HG03558 (cell line): ENCODE measurements around the gene PAQR9.

ENCODE experiments used
- ATAC-seq: cut with Tn5 transposase; IDR thresholded peaks from one replicate; pipeline ENCODE4 v1.9.1; 2021; ENCODE audit warnings: moderate number of reproducible peaks; ENCODE audit not compliant: unreplicated experiment; ENCODE audit errors: extremely low read depth

The PAQR9 gene

DNA sequence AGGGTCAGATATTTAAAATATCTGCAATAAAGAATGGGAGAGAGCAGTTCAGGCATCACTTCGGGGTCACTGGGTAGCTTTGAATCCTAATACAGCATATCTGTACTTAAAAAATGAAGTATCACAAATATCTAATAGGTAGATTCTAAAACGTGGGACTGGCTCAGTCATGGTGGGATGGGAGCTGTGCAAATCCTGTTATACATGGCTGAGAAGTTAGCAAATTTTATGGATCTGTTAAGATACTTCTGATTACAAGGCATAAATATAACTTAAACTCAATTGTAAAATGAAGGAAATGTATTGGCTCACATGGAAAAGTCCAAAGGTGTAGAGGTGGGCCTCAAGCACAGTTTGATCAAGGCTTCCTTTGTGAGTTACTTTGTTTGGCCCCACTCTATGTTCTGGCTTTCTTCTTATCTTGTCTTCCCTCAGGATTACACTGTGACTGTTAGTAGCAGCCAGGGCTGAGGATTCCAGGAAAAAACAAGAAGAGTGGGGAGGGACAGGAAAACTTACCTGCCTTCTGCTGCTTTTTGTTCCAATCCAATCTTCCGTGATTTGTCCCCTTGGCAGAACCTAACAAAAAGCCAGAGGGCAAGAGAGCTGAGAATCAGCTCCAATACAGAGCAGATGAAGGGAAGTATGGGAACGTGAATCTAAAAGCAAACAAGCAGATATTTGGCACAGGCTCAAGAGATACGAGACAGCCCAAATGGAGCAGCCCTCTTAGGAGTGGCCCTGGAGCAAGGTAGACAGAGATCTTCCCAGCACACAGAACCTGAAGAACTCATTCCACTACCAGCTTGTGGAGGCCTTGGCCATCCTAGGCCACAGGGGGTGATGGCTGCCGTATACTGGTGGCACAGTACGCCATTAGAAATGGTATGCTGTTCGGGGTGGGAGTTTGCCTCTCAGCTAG lies 10.9 kb downstream of the PAQR9 start:
- ATAC-seq: no peak

DNA sequence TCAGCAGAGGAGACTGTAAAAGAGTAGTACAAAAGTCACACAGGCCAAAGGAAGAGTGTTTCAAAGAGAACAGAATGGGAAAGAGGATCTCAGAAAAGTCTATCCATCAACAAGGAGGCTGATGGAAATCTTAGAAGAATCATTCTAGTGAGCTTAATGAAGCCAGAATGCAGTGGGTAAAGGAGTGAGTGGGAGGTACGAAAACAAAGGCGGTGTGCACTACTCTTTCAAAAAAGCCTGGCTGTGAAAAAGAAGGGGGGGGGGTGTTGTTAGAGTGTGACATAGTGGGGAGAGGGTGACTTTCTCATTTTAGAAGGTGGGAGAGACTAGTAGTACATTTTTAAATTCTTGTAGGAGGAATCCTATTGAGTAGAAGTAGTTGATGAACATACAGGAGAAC lies 11.7 kb downstream of the PAQR9 start:
- ATAC-seq: no peak

DNA sequence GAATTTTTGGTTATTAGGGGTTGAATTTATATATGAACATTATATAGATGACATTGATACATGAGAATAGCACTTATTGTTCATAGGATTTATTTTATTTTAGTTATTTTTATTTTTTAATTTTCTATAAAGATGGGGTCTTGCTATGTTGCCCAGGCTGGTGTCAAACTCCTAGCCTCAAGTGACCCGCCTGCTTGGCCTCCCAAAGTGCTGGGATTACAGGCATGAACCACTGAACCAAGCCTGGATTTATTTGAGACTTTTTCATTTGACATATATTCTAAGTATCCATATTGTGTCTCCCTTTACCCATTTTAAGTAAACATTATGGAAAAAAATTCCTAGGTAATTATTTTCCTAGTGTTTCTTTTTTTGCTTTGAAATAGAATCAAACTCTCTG lies 12.5 kb downstream of the PAQR9 start:
- ATAC-seq: no peak

DNA sequence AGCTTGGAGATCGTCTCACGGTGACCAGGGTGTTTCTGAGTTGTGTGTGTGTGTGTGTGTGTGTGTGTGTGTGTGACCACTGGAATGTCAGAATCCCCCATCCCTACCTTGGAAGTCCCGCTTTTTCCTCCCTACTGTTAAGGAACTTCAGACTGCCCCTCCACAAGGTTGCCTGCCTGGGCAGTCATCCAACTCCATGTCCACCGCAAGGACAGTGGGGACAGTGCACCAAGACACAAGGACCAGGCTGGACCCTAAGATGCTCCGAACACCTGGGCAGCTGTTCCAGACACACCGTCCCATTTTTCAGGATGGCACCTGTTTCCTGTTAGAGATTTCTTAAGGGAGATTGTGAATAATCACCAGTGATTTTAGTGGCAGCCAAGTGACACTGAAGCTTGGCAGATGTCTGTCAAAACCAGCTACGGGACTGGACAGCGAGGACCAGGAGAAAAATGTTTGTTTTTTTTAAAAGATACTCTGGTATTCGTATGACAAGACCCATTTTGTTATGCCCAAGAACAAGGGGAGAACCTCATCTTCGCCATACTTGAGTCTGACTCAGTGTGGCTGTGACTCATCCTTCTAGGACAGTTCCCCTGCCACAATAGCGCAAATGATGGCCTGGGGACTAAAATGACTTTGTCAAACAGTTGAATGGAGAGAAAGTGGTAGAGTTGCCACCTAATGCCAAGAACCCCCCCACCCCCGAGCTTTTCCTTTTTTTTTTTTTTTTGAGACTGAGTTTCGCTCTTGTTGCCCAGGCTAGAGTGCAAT lies 15.5 kb downstream of the PAQR9 start:
- ATAC-seq: no peak

DNA sequence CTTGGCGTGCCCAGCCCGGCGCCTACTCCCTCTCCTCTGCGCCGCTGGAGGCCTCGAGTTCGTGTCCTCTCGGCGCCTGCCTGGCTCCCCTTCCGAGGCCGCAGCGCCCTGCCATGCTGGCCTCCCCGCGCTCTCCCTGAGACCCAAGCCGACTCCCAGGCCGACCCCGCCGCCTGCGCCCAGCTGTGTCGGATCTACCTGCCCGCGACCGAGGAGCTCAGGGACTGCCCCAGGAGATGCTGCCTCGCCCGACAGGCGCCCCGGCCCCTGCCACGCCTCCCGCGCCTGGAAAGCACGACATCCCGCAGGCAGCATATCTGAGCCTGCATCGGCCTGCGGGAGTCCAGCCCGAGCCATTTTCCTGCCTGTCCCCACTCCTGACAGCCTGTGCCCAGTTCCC lies 16.1 kb downstream of the PAQR9 start:
- no peak for ATAC-seq

DNA sequence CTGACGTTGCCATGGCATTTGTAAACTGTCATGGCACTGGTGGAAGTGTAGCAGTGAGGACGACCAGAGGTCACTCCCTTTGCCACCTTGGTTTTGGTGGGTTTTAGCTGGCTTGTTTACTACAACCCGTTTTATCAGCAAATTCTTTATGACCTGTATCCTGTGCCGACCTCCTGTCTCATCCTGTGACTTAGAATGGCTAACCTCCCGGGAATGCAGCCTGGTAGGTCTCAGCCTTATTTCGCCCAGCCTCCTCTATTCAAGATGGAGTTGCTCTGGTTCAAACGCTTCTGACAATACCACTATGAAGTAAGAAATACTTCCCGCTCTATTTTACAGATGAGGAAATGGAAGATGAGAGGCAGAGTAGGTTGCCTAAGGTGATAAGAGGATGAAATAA lies 16.6 kb downstream of the PAQR9 start:
- ATAC-seq: no peak

DNA sequence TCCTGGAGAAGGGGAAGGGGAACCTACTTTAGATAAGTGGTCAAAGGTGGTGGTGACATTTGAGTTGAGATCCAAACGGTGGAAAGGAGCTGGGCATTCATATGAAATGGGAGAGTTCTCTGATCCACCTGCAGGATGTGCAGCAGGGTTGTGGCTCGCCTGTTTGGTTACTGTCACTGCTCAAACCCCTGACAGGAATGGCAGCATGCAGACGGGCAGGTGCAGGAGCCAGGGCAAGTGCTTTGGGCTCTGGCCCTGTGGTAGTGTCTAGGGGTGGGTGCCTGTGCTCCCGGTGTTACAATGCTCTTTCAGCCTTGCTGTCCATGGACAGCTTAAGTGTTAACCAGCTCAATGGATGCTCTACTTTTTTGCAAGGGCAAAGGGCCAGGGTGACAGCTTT lies 18.5 kb downstream of the PAQR9 start:
- no peak for ATAC-seq

DNA sequence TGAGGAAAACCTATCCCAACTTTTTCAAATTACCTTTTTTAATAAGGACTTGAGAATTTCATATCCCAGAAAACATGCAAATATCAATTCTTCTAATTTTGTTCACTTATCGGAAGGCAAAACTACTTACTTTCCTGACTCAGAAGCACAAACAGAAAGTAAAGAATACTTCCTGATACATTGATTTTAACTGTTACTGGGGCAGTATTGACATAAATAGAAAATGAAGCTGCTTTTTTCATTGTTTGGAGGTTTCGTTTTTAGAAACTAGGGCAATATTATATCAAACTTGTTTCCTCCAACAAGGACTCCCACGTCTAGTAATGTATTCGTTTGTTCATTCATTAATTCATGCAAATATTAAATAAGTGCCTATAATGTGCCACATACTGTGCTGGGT lies 19.1 kb downstream of the PAQR9 start:
- ATAC-seq: peak; percentile 40

DNA sequence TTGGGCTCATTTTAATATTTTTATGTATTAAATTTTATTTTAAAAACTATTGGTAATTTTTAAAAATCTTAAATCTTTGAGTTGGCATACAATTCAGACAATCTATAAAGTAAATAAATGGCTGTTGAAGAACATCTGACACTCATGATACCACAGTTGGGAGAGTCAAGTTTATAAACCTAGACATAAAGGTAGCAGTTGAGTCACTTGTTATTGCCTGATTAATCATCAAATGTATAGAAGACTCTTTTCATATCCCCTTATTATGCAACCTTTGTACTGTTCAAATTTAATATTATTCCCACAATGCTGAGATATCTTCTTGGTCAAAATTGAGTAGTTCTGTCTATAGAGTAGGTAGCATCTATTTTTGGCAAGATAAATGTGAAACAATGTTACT lies 19.6 kb downstream of the PAQR9 start:
- ATAC-seq: no peak

DNA sequence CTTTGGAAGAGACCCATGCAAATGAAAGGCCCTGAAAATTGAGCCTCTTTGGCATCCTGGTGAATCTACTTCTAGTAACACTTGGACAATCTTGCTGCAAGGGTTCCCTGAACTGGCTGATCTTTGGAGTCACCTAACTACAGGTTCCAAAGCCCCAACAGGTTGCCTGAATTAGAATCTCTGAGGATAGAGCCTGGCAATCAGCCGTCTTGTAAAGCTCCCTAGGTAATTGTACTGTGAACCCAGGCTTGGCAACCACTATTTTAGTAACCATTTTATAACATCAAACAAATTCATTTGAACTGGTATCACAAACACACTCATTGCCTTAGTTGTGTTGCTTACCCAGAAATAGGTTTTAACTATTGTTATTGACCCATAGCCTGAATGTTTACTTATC lies 20.1 kb downstream of the PAQR9 start:
- ATAC-seq: no peak

DNA sequence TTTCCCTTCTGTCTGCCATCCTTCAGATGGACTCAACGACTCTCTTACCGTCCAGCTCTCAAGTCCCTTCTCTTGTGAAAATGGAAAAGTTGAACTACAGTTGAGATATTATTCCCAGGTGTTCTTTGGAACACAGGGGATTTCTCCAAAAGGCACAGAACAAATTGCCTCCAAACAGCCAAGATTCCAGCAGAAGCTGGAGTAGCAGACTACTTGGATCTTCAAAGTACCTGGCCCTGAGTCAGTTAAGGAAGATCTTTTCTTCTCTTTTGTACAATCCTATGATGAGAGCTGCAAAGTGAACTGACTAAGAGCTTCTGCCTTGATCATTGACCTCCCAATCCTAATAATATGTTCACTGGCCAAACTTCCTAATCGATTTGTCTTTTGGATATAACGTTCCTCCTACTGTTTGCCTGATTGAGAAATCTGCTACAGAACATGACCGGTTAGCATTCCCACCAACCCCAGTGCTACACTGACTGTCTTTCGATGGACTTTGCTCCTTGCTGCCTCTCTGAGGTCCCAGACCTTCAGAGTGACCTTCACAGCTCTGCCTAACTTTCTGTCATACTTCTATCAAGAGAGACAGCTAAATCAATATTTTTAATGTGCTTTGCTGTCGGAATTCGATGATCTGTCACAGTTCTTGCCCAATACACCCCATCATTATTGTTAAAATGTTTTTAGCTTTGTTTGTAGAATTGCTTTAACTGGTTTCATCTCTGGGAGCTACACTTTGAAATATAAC lies 21.9 kb downstream of the PAQR9 start:
- ATAC-seq: no peak

DNA sequence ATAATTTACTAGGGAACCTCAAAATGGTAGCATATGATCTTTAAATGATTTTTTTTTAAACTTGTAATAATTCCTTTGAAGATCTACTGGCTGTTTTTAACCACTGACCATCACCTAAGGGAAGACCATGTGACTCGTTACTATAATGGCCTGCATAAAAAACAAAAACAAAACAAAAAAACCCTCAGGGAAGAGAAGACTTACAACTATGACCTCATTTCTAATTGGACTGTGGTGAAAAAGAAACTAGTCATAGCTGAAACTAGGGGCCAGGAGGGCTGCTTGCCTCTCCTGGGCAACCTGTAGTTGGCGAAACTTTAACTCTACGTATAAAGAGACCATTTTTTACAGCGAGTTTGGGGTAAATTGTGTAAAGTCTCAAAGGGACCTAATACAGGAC lies 23.0 kb downstream of the PAQR9 start:
- ATAC-seq: no peak

DNA sequence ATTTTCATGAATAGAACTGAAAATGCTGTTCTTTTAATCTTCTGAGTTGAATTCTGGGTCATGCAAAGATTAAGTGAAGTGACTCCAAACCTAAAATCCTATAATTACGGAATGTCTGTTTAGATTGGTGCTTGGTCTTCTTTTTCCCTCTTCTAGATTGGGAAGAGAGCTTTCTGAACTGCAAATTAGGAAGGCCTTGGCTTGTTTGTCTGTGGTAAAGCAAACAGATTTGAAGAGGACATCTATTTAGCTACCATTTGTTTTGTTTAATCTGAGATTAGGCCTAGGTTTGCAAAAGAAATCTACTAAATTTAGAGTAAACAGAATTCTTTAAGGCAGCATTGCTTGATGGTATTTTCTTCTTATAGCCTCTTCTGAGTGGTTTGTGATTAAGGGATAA lies 23.5 kb downstream of the PAQR9 start:
- no peak for ATAC-seq

DNA sequence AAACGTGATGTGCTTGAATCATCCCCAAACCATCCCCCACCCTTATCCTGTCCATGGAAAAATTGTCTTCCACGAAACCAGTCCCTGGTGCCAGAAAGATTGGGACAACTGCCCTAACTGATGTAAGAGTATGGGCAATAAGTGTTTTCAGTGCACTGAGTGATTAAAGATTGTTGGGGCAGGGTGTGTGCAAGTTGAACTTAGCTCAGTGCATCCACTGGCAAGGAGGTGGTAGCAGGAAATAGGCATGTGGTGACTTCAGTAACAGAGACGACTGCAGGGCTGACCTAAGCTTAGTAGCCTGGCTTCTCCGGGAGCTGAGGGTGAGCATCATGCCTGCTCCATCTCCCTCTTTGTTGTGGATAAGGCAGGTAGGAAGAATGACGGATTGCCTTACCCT lies 27.5 kb downstream of the PAQR9 start:
- no peak for ATAC-seq

DNA sequence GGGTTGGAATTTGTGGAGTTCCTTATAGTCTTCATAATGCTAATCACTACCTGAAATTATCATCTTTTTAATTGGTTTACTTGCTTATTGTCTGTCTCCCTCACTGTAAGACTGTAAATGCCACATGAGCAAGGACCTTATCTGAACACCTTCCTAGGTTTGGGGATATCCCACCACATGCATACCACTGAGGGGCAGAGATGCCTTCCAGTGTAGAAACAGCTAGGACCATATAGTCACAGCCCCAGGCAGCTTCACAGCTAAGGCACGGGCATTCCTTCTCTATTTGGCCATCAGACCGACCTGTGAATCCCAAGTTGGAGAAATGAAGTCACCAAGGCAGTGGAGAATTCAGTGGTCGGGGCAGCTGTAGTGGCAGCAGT lies 28.6 kb downstream of the PAQR9 start:
- no peak for ATAC-seq

DNA sequence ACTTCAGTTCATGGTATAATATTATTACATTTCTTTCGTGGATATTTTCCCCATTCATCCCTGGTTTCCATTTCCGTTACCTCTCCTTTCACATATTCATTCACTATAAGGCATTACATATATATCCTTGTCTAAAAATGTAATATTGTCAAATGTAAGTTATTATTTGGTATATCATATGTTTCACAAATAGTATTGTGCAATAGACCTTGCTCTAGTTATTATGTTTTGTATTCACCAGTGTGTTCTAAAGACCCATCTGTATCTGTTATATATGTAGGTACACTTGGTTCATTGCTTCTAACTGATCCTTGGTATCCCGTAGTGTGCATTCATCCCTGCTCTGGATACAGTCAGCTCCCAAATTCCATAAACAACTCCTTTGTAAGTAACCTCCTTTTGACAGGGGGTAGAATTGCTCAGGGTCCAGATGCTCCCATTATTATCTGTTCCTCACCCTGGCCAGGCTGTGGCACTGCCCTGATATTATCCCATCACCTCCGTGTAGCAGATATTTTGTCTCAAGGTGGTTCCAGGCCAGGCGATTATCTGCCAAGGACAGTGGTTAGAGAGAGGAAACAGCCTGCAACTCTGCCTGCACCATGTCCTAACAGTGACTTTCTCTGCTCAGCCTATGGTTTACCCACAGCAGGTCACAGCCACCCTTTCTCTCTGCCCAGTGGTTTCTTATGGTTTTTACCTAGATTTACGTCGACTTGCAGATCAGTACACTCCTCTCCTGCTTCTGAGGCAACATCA lies 29.2 kb downstream of the PAQR9 start:
- no peak for ATAC-seq

DNA sequence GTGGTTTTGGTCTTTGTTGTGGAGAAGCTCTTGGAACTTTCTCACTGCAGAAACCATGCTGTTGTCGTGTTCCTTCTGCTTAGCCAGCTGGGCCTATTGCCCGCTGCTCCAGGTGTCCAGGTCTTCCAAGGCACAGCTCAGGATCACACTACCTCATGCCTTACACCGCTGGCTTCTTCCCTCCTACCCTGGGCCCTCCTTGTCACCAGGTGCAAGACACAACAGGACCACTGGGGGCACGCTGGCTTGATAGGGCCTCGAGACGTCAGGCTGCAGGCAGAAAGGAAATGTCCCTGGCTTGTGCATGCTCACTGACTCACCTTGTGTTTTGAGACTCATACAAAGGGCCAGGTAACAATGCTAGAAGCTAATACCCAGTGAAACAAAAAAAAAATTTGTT lies 32.3 kb downstream of the PAQR9 start:
- ATAC-seq: no peak

DNA sequence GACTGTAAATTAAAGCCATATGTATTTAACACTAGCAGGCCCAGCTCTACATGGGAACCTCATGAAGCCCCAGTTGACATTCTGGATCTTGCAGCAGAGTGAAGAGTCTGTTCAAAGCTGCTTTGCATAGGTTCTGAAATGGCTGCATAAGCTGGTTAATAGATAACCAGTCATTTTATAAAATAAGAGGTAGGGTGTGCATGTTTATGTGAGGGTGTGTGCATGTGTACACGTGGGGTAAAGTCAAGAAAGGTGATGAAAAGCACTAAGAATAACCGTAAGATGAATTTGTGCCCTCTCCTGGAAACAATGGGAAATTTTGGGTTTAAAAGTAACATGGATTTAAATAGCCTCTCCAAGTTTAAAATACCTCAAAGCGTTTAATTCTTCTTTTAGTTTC lies 33.0 kb downstream of the PAQR9 start:
- ATAC-seq: no peak

DNA sequence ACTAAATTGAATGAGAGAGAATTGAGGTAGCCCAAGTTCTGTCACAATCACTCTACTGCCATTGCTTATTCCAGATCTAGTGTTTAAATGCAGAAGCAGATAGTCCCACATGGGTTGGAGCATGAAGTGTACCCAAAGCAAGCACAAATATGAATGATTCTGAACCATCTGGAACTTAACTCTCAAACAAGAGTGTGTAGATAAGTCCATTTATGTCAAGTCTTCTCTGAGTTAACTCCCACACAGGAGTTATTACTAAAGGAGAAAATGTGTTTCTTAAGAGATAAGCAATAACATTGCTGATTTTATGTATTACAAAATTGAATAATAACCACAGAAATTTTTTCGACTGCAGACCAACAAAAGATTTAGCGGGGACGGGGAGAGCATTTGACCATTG lies 33.6 kb downstream of the PAQR9 start:
- ATAC-seq: no peak

DNA sequence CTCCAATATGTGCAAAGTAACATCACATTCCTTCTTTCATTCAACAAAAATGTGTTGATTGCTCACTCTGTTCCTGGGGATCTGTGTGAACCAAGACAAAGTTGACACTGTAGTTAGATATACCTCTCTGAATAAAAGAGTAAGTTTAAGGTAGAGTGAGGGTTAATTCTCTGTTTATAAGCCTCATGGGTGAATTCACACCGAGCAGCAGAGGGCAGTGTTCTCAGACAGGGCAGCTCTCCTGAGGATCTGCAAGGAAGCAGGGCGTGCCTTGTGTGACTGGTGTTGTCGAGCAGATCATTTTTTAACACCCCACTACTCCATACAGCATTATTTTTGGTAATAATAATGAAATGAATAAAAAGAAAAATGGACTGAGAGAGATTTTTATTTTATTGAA lies 34.4 kb downstream of the PAQR9 start:
- ATAC-seq: no peak
